Muscle of back (tissue), 11 donors: ENCODE results near the gene GPR142. TPM values are rescaled to one million over a fixed set of nuclear protein-coding genes. Genes with fewer than 3 reads are reported as not detected.
"Not testable (repeated sequence)": the region's sequence is repeated elsewhere in the genome, so short reads cannot be mapped to it uniquely, and the experiment has no call there.

ENCODE experiments used
- DNase-seq, 3 donors: peaks; one replicate each; pipeline versions ENCODE4 v3.0.0 to v3.0.0-alpha.2; 2013
- polyA plus RNA-seq, 10 donors: library from polyadenylated mRNA; unstranded; fragments of 120-200 nt; gene quantifications; one replicate each; pipeline ENCODE4 v1.2.1, GENCODE V29; 2013; ENCODE audit not compliant: insufficient read length in 10 of 10

GPR142 gene
- polyA plus RNA-seq, 10 donors, result 0.17 to 0.53 (median 0.41) TPM; not detected in 4

DNA sequence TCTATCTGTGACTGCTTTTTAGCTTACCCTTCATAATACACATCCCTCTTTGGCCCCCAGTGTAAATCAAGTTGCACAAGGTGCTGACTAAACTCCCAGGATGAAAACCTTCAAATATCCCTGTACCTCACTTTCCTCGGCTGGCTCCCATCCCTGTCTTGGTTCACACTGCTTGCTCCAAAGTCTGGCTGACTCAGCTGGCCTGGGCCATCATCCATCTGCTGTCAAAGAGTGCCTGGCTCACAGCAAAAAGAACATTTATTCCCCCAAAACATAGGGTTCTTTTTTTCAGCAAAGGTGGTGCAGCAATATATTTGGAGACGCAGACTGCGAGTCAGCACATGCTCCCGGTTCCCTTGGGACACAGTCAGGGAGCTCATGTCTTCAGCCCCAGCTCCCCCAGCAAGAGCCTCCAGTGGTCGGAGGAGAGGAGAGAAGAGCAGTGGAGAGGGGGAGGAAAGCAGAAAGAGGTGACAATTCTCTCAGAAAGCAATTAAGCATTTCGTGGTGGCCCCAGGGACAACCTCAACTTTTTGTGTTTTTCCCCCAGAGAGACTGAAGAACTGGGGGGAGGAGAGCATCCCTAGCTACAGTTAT, 26.1 kb downstream of the GPR142 start:
- DNase-seq, result no peak

DNA sequence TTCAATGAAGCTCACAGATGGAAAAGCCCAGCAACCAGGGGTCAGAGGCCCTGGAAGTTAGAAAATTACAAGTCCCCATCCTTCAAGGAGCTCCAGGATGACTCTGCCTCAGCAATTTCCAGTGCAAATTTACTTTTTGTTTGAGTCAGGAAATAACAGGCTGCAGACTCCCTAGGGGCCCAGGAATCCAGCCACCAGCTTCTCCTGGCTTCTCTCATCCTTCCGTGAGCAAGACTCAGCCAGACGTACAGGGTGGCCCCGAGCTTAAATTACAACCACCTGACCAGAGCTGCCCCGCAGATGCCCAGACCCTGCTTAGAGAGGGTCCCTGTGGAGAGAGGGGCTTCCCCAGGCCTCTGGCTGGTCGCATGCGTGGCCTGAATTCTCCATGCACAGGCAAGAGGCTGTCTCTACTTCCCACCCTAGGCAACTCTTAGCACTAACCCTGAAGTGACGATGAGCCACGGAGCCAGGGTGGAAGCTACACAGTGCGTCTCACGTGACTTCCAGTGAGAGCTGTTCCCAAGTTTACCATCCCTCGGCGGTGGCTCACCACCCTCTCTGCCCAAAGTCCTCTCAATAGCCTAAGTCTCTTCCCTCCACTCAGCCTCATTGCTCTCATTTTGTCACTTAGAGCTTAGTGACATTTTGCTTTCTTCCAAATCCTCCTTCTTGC, 27.1 kb downstream of the GPR142 start:
- DNase-seq, result no peak

DNA sequence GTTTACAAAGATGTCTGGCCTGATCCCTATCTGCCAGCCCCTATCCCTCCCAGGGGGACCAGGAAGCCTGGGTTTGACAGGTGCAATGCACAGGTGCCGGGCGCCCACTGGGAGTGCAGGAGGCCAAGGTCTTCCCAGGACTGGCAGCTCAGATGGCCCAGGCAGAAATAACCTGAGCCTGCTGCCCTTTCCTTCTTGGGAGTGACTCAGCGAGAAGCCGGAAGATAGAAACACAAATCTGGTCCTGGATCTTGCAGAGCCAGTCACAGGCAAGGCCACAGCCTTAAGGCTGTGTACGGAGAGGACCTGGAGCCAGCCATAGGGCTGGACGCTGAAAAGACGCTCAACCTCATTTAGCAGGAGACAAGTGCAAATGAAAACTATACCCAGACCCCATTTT, 27.7 kb downstream of the GPR142 start:
- no peak for DNase-seq

DNA sequence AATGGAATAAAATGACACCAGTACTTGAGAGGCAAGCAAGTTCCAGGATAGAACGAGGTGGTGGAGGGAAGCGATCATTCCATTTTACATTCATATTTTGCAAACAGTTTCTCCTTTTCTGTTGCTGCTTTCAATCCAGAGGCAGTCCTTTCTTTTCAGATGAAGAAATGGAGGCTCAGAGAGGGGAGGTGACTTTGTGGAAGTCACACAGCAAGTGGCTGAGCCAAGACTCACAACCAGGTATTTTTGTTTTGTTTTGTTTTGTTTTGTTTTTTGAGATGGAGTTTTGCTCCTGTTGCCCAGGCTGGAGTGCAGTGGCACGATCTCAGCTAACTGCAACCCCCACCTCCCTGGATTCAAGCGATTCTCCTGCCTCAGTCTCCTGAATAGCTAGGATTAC, 29.3 kb downstream of the GPR142 start:
- no peak for DNase-seq

DNA sequence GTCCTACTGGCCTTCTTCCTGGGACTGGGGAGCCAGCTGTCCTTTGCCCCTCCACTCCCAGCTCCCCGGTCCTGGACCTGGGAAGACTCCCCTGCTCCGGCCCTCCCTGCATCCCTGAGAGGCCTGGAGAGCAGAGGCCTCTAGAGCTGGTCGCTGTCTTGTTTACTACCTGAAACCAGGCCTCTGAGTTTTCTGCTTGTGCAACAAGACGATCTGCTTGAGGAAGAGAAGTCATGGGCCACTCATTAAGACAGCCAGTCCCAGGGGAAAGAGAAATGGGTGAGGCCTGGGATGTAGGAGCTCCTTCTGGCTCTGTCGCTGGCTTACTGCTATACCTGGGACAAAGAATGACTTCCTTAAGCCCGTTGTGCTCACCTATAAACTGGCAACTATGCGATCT, 34.7 kb downstream of the GPR142 start:
- no peak for DNase-seq

DNA sequence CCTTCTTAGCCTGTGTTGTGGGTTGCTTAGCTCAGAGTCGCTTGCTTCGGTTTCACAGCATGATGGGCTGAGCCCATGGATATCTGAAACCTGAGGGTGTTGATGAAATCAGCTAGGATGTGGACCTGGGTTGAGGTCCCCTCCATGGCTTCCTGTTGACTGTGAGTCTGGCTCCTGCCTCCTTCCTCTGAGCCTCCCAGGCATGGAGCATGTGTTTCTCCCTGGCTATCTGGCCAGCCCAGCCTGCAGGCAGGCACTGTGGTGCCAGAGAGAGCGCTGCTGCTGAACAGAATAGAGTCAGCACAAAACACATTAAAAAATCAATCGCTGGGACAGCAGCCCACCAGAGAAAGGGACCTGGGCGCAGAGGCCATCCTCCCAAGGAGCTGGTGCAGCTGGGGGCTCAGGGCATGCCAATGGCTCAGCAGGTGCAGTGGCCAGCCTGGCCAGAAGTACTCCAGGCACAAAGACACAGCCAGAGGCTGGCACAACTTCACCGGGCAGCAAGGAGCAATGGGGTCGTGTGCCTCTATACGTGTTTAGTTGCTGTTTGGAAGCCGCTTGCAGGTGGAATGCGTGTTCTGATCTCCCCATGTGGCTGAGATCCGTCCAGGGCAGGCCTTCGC, 36.3 kb downstream of the GPR142 start:
- no peak for DNase-seq

DNA sequence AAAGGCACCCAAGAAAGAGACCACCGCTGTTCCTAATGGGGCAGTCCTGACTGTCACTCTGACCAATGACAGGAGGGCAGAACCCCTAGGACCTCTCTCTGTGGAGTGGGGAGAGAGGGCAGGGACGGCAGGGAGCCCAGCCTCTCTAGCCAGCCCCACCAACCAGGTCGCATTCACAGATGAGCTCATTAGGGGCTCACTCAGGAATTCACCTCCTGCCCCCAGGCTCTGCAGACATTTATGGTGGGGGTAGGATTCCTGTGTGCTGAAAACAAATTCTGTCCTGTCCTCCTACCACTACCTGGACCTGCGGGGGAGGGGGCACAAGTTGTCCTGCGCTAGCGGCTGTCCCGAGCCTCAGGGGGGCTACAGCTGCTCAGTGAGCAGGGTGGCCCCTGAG, 36.9 kb downstream of the GPR142 start:
- DNase-seq, result no peak

DNA sequence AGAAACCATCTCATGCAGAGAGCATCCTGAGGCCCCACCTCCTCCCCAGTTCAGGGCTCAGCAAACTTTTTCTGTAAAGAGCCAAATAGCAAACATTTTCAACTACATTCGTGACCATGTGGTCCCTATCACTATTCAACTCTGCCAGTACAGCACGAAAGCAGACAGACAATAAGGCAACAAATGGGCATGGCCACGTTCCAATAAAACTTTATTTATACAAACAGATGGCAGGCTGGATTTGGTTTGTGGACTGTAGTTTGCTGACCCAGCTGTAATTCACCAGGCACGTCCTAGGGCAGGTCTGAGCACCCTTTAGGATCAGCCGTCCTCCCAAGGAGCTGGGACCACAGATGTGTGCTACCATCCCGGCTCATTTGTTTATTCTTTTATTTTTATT, 37.5 kb downstream of the GPR142 start:
- no peak for DNase-seq

DNA sequence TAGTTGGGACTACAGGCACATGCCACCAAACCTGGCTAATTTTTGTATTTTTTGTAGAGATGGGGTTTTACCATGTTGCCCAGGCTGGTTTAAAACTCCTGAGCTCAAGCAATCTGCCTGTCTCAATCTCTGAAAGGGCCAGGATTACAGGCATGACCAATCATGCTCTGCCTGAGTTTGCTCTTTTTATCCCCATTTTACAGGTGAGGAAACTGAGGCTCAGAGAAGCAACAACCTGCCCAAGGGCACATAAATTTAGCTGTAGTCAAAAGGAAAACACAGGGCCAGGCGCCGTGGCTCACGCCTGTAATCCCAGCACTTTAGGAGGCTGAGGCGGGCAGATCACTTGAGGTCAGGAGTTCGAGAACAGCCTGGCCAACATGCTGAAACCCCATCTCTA, 38.0 kb downstream of the GPR142 start:
- not testable (repeated sequence) for DNase-seq

DNA sequence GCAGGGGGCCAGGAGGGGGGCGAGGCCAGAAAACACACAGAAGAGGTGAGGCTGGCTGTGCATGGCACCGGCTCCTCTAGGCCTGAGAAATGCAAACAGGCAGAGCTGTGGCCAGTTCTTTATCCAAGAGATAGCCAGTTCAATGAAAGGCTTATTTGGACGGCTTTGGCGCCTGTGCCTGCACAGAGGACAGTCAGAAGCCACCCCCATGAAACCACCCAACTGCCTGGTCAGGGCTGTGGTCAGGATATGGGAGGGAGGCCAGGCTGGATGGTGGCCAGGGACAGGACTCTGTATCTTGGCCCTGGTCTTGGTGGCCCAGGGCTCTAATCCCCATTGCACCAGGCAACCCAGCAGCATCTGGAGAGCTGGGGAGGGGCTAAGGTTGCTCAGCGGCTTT, 40.1 kb downstream of the GPR142 start:
- DNase-seq, result no peak

DNA sequence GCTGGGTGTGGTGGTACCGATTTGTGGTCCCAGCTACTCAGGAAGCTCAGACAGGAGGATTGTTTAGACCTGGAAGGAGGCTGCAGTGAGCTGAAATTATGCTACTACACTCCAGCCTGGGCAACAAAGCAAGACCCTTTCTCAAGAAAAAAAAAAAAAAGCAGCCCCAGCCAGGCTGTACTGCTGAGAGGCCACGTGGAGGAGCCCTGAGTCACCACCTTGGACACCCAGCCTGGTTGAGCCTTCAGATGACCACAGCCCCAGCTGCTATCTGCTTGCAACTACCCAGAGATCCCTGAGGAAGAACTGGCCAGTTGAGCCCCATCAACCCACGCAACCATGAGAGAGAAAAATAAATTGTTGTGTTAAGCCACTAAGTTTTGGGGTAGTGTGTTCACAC, 41.0 kb downstream of the GPR142 start:
- no peak for DNase-seq

DNA sequence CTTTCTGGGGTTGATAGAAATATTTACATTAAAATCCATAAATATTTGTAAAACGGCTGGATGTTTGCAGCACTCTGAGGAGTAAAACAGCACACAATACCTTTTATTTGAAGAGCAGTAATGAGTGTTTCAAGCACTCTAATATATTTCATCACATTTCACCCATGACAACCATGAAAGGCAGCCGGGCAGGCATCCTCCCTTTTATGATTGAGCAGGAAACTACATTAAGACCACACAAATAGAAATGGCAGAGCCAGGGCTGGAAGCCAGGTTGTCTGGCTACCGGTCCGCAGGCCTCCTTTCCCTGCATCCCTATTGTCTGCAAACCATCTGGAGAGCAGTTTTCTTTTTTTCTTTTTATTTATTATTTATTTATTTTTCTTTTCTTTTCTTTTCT, 41.5 kb downstream of the GPR142 start:
- DNase-seq, result no peak

DNA sequence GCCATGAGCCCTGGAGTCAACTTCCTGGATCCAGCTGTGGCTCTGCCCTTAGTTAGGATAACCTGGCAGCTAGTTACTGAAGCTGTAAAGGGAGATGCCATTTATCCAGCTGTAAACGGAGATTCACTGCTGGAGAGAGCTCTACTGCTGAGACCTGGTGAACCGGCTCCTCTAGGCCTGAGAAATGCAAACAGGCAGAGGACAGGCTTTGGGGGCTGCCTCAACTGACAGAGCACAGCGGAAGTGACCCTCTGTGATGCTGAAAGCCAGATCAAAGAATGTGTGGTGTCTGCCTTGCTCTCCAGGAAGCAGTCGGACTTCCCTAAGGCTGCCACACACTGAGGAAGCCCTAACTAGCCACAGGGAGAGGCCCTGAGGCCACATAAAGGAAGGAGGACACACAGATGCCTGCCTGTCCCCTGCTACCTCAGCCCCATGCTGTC, 42.7 kb downstream of the GPR142 start:
- no peak for DNase-seq

DNA sequence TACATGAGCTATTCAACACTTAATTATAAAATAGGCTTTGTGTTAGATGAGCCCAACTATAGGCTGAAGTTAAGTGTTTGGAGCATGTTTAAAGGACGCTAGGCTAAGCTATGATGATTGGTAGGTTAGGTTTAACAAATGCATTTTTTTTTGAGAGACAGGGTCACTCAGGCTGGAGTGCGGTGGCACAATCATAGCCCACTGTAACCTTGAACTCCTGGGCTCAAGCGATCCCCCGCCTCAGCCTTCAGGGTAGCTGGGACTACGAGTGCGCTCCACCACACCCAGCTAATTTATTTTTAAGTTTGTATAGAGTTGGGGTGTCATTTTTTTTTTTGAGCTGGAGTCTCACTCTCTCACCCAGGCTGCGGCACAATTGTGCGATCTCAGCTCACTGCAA, 45.3 kb downstream of the GPR142 start:
- no peak for DNase-seq

DNA sequence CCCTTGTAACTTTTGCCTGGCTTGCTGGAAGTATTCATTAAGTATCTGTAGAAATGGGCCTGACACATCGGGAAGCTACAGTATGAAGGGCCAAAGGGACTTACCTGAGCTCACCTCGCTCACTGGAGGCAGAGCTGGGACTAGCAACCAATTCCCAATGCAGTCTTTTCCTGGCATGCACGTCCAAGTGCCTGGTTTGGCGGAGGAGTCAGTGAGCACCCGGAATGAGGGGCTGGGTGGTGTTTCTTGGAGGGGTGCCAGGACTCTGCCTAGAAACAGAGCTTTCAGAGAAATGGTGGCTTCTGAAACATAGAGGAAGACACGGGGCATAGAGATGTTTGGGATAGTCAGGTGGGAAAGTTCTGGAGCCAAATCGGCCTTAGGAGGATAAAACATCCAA, 46.2 kb downstream of the GPR142 start:
- DNase-seq, result no peak

DNA sequence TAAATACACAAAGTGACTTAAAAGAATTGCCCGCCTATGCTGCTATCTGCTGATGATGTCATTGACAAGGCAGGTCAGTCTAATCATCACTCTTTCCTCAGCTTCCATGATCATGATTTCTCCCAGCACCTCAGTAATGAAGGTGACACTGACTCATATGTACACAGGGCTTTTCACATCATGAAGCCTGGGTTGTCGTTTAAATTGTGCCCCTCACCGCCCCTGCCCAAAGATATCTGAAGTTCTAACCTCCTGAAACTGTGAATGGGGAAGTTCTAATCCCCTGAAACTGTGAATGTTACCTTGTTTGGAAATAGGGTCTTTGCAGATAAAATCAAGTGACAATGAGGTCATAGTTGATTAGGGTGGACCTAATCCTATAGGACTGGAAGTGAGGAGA, 47.2 kb downstream of the GPR142 start:
- DNase-seq, result no peak

DNA sequence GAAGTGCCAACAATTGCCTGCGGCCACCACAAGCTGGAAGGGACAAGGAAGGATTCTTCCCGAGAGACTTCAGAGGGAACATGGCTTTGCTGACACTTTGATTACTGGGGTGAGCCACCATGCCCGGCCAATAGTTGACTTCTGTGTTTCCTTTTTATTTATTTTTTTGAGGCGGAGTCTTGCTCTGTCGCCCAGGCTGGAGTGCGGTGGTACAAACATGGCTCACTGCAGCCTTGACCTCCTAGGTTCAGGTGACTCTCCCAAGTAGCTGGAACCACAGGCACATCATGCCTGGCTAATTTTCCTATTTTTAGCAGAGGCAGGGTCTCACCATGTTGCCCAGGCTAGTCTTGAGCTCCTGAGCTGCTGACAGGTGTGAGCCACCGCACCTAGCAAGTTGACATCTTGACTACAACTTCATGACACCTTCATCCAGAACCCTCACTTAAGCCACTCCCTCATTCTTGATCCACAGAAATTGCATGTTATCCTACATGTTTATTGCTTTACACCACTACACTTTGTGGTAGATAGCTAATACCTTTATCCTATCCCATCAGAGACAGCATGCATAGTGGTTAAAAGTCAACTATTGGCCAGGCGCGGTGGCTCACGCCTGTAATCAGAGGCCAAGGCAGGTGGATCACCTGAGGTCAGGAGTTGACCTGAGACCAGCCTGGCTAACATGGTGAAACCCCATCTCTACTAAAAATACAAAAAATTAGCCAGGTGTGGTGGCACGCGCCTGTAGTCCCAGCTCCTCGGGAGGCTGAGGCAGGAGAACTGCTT, 48.5 kb downstream of the GPR142 start:
- DNase-seq, result no peak

DNA sequence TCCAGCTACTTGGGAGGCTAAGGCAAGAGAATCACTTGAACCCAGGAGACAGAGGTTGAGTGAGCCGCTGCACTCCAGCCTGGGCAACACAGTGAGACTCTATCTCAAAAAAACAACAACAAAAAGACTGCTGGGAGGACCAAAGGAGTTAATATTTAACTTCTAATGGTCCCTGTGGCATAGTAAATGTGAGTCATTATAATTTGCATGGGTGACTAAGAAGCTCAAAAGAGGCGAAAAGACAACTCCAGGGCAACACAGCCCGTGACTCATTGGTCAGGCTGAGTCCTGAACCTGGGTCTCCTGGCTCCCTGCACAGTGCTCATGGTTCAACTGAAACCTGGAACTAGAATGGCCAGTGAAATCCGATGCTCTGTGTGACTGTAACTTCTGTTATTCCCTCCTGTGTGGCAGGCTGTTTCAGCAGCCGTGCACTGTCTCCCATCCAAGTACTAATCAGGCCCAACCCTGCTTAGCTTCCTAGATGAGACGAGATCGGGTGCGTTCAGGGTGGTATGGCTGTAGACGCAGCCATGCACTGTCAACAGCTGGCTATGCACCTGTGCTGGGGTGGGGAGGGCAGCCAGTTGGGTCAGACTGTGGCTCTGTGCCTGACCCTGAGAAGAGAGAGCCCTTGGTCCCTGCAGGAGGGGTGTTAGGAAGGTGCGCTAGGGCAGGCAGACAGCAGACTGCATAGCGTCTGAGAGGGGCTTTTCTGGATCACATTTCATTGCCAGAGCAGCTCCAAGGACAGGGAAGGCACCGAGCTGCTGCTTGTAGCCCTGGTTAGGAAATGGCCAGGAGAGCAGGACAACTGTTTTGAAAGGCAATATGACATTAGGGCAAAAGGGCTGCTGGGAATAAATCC, 50.1 kb downstream of the GPR142 start:
- DNase-seq, result peak in 1 of 3 donors; percentile 22

DNA sequence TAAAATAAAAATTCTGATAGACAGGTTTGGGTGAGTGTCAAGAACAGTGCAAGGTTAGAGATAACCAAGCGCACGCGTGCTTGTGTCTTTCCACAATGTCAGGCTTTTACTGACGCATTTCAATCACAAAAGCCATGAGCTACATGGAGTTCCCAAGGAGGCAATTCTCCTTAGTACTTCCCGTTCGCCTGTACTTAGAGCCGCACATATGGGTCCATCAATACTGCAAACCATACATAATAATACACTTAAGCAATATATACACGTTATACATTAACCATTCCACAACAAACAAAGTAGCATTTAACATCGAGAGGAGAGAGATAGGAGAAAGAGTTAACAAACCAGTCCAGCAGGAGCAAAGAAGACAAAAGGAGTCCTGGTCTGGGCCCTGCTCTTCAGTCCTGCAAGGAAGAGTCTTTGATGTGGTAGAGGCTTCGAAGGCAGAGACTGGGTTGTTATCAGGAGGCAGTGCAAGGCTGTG, 52.7 kb downstream of the GPR142 start:
- no peak for DNase-seq
